Natural killer cell (primary cell): Measurements from ENCODE around the gene IRF4. TPM values are rescaled to one million over a fixed set of nuclear protein-coding genes. Genes with fewer than 3 reads are reported as not detected.

Experiments used
- ATAC-seq, 3 donors: fragments of 150-1000 bp in 2 of 3; fragments of 200-7000 bp in 1 of 3; cut with Tn5 transposase; 1 replicate in 1 of 3; 2 replicates in 2 of 3; pipeline ENCODE4 v1.10.0; 2021; ENCODE audit warnings: mild to moderate bottlenecking in 2 of 3, moderate library complexity in 2 of 3
- DNase-seq, 2 donors: peaks; one replicate each; pipeline versions ENCODE4 v3.0.0 to v3.0.0-alpha.2; 2013 to 2021; ENCODE audit warnings: mixed read lengths in 1 of 2
- H3K27ac ChIP-seq: one replicate; pipeline ENCODE4 v1.5.1; 2013; ENCODE audit warnings: mild to moderate bottlenecking, low read length
- H3K27me3 ChIP-seq: one replicate; pipeline ENCODE4 v1.6.1; 2013; ENCODE audit warnings: low read length; ENCODE audit not compliant: control insufficient read depth, insufficient read depth
- H3K36me3 ChIP-seq: one replicate; pipeline ENCODE4 v1.6.1; 2013; ENCODE audit warnings: low read length; ENCODE audit not compliant: control insufficient read depth, insufficient read depth
- H3K4me1 ChIP-seq: one replicate; pipeline ENCODE4 v1.6.1; 2013; ENCODE audit warnings: low read length; ENCODE audit not compliant: control insufficient read depth, insufficient read depth
- H3K4me3 ChIP-seq: one replicate; pipeline ENCODE4 v1.5.1; 2013; ENCODE audit warnings: low read length
- H3K9me3 ChIP-seq: one replicate; pipeline ENCODE4 v1.6.1; 2013; ENCODE audit warnings: low read length; ENCODE audit not compliant: control insufficient read depth, insufficient read depth
- H3K27ac Mint-ChIP-seq, 2 donors: one replicate each; pipeline ENCODE4 v1.8.0; 2022; ENCODE audit warnings: mild to moderate bottlenecking in 2 of 2, mixed read lengths in 2 of 2, moderate library complexity in 1 of 2
- H3K27me3 Mint-ChIP-seq, 2 donors: one replicate each; pipeline ENCODE4 v1.8.0; 2022; ENCODE audit warnings: low read depth in 2 of 2, mixed read lengths in 2 of 2
- H3K36me3 Mint-ChIP-seq: one replicate; pipeline ENCODE4 v1.8.0; 2022; ENCODE audit warnings: mixed read lengths
- H3K4me1 Mint-ChIP-seq, 2 donors: one replicate each; pipeline ENCODE4 v1.8.0; 2022; ENCODE audit warnings: mixed read lengths in 2 of 2
- H3K4me3 Mint-ChIP-seq: one replicate; pipeline ENCODE4 v1.8.0; 2022; ENCODE audit warnings: mild to moderate bottlenecking, moderate library complexity, mixed read lengths
- H3K9me3 Mint-ChIP-seq, 2 donors: one replicate each; pipeline ENCODE4 v1.8.0; 2022; ENCODE audit warnings: mixed read lengths in 2 of 2
- CTCF ChIP-seq: fragments of 200-600 bp; IDR thresholded peaks from one replicate; pipeline ENCODE4 v1.8.0; 2022; ENCODE audit warnings: antibody characterized with exemption
- WGBS: methylation state at CpG from one replicate; pipeline ENCODE4 v1.1.7; 2013; ENCODE audit warnings: missing lambda C conversion rate; ENCODE audit not compliant: insufficient coverage; 5-methylcytosine and 5-hydroxymethylcytosine counted together
- intact Hi-C: fragments of 100-400 bp; cut with micrococcal nuclease; formaldehyde crosslinking; loops from one replicate; pipeline ENCODE4 v1.14.2; 2022
- total RNA-seq, 4 donors: library from RNA; stranded (reverse); fragments of 120-200 nt in 1 of 4; gene quantifications; one replicate each; pipeline versions ENCODE4 v1.2.3 to v1.2.4, GENCODE V29; 2013 to 2022

Gene IRF4
- total RNA-seq, 3 donors from 2014 or later (not counting 1 experiment from before 2014, with no cell fraction given), result 3.5 to 37.5 (median 3.5) TPM

- peaks cover 38 to 43% of the 10 kb centered on the region in 2 donors for H3K27me3 Mint-ChIP-seq
Observed at GRCh38 chr6:384898-385297, 6.7 kb upstream of the IRF4 start.

GRCh38 chr6:385614-386013, 5.9 kb upstream of the IRF4 start:
- H3K9me3 ChIP-seq, result no peaks in the 10 kb centered on the region
- ATAC-seq, result no peak
- Mint-ChIP-seq H3K27ac (no peak overlapping the region), H3K4me1 (peaks cover 7 to 13% of the 10 kb centered on the region in 2 donors), H3K36me3 (no peaks in the 10 kb centered on the region), H3K4me3 (no peak overlapping the region), H3K27me3 (peaks cover 33 to 36% of the 10 kb centered on the region in 2 donors), H3K9me3 (no peaks in the 10 kb centered on the region)
- intact Hi-C loops, result no loop called here
- H3K27ac ChIP-seq, result no peak overlapping the region
- no peak for TF ChIP-seq CTCF
- peaks cover 2% of the 10 kb centered on the region for H3K4me1 ChIP-seq
- no peak overlapping the region for H3K4me3 ChIP-seq
- H3K27me3 ChIP-seq, result no peaks in the 10 kb centered on the region
- no peaks in the 10 kb centered on the region for H3K36me3 ChIP-seq
- WGBS, result 94% methylated on average over 10 of the region's 10 CpGs
- no peak for DNase-seq

More at GRCh38 chr6:384898-385297, 6.7 kb upstream of the IRF4 start:
- H3K4me1 Mint-ChIP-seq, result peaks cover 13 to 15% of the 10 kb centered on the region in 2 donors
- Histone ChIP-seq H3K36me3 (no peaks in the 10 kb centered on the region), H3K9me3 (no peaks in the 10 kb centered on the region), H3K27me3 (no peaks in the 10 kb centered on the region), H3K27ac (no peak overlapping the region), H3K4me1 (peaks cover 2% of the 10 kb centered on the region), H3K4me3 (no peak overlapping the region)
- intact Hi-C loops, result no loop called here
- no peak overlapping the region for H3K4me3 Mint-ChIP-seq
- WGBS, result 92% methylated on average over 6 of the region's 6 CpGs
- no peak overlapping the region for H3K27ac Mint-ChIP-seq
- no peak for DNase-seq
- no peak for ATAC-seq
- no peaks in the 10 kb centered on the region for H3K9me3 Mint-ChIP-seq
- no peaks in the 10 kb centered on the region for H3K36me3 Mint-ChIP-seq
- TF ChIP-seq CTCF, result no peak

- Mint-ChIP-seq H3K36me3 (no peaks in the 10 kb centered on the region), H3K4me1 (peaks cover 15% of the 10 kb centered on the region in 2 donors), H3K27ac (no peak overlapping the region), H3K9me3 (no peaks in the 10 kb centered on the region), H3K27me3 (peaks cover 29 to 39% of the 10 kb centered on the region in 2 donors), H3K4me3 (no peak overlapping the region)
- no peaks in the 10 kb centered on the region for H3K9me3 ChIP-seq
- TF ChIP-seq CTCF, result no peak
- DNase-seq (no peak), ATAC-seq (no peak)
- no peaks in the 10 kb centered on the region for H3K27me3 ChIP-seq
- H3K36me3 ChIP-seq, result no peaks in the 10 kb centered on the region
- WGBS, result 96% methylated on average over 18 of the region's 18 CpGs
- H3K4me1 ChIP-seq, result peaks cover 11% of the 10 kb centered on the region
- no peak overlapping the region for H3K4me3 ChIP-seq
- intact Hi-C loops, result no loop called here
- H3K27ac ChIP-seq, result no peak overlapping the region
Observed at GRCh38 chr6:386688-387266, 4.8 kb upstream of the IRF4 start.

GRCh38 chr6:387293-387741, 4.2 kb upstream of the IRF4 start:
- Histone ChIP-seq H3K27me3 (no peaks in the 10 kb centered on the region), H3K4me3 (no peak overlapping the region), H3K36me3 (no peaks in the 10 kb centered on the region), H3K4me1 (peaks cover 16% of the 10 kb centered on the region), H3K9me3 (no peaks in the 10 kb centered on the region), H3K27ac (no peak overlapping the region)
- no peak for DNase-seq
- 87% methylated on average over 11 of the region's 11 CpGs for WGBS
- no peak for ATAC-seq
- Mint-ChIP-seq H3K4me3 (no peak overlapping the region), H3K27ac (no peak overlapping the region), H3K9me3 (no peaks in the 10 kb centered on the region), H3K27me3 (peaks cover 29 to 40% of the 10 kb centered on the region in 2 donors), H3K4me1 (peaks cover 15 to 20% of the 10 kb centered on the region in 2 donors), H3K36me3 (no peaks in the 10 kb centered on the region)
- no peak for TF ChIP-seq CTCF
- intact Hi-C loops, result no loop called here
